ENCODE results near the gene COBL.

COBL gene

GRCh38 chr7:51344406-51345138, 28.0 kb upstream of the COBL start:
- TF ChIP-seq CTCF (IDR thresholded peaks at IDR 0.05; ENCODE audit: borderline replicate concordance, insufficient read depth, low read depth, low read length) = no peak
- no peak overlapping the region for H3K4me3 ChIP-seq (ENCODE audit: low read depth, low read length)

GRCh38 chr7:51340936-51341335, 24.3 kb upstream of the COBL start:
- no peak overlapping the region for H3K4me3 ChIP-seq (ENCODE audit: low read depth, low read length)
- TF ChIP-seq CTCF (IDR thresholded peaks at IDR 0.05; ENCODE audit: borderline replicate concordance, insufficient read depth, low read depth, low read length) = no peak

- TF ChIP-seq CTCF (IDR thresholded peaks at IDR 0.05; ENCODE audit: borderline replicate concordance, insufficient read depth, low read depth, low read length) = no peak
- H3K4me3 ChIP-seq (ENCODE audit: low read depth, low read length) = no peak overlapping the region
These were observed 23.6 kb upstream of the COBL start for GRCh38 chr7:51340029-51340838.

GRCh38 chr7:51335057-51335456, 18.4 kb upstream of the COBL start:
- H3K4me3 ChIP-seq (ENCODE audit: low read depth, low read length) = no peak overlapping the region
- TF ChIP-seq CTCF (IDR thresholded peaks at IDR 0.05; ENCODE audit: borderline replicate concordance, insufficient read depth, low read depth, low read length) = no peak

- no peak overlapping the region for H3K4me3 ChIP-seq (ENCODE audit: low read depth, low read length)
- TF ChIP-seq CTCF (IDR thresholded peaks at IDR 0.05; ENCODE audit: borderline replicate concordance, insufficient read depth, low read depth, low read length) = no peak
These were observed 13.2 kb upstream of the COBL start for GRCh38 chr7:51329696-51330263.

GRCh38 chr7:51328351-51328801, 11.8 kb upstream of the COBL start:
- H3K4me3 ChIP-seq (ENCODE audit: low read depth, low read length) = no peak overlapping the region
- TF ChIP-seq CTCF (IDR thresholded peaks at IDR 0.05; ENCODE audit: borderline replicate concordance, insufficient read depth, low read depth, low read length) = no peak
